GM19351 (cell line): ENCODE data around the gene PPA1.
"Not testable (repeated sequence)": the region's sequence is repeated elsewhere in the genome, so short reads cannot be mapped to it uniquely, and the experiment has no call there.

ENCODE experiments used
- ATAC-seq: cut with Tn5 transposase; IDR thresholded peaks from one replicate; pipeline ENCODE4 v1.9.1; 2021; ENCODE audit warnings: mild to moderate bottlenecking, moderate library complexity; ENCODE audit not compliant: unreplicated experiment

PPA1 gene

GRCh38 chr10:70233109-70233938 lies at the start of gene PPA1:
Gene PPA1 (minus strand): TSS chr10:70233429. CDS start chr10:70233327, 102 bp downstream.
- peak; percentile 79 for ATAC-seq

- no peak for ATAC-seq
These were observed 48.4 kb upstream of the PPA1 start for GRCh38 chr10:70281609-70282008.

- no peak for ATAC-seq
These were observed 46.9 kb upstream of the PPA1 start for GRCh38 chr10:70280099-70280498.

DNA sequence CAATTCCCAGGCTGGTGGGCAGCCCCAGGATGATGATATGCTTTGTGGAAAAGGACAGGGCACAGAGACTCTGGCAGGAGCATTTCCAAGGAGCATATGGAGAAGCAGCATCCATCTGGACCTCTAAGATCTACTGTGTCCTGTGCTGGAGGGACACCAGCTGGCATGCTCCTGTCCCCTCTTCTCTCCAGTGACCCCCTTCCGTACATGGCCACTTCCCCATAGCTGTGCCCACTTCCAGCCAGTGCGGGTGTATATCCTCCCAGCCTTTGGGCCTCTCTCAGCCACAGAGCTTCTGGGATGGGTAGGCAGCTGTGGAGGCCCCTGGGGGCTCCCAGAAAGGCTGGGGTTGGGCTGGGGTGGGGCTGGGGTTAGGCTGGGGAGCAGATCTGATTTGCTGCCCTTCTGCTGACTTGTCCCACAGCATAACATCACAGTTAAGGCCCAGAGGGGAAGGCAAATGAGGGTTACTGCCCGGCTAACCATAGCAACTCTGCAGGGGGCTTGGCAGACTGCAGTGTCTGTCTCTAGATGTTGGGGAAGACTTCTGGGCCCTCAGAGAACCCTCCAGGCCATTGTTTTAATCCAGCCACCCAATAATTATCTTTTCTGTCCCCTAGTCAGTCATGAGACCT lies 44.3 kb upstream of the PPA1 start:
- ATAC-seq, result no peak

- ATAC-seq, result no peak
These were observed 41.4 kb upstream of the PPA1 start for GRCh38 chr10:70274643-70275042.

DNA sequence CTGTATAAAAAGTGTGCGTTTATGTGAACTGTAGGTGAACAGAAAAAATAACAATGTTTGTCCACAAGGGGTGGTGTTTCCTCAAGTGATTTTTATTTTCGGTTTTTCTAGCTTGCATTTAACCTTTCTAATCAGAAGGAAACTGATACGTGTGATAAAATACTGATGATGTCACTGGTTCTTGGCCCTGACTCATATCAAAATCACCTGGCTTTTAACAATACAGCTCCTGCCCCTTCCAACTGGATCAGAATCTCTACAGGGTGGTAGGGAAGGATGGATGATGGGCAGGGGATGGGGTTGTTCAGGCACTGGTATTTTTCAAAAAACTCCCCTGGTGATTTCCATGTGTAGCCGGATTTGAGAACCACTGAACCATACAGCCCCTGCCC lies 39.7 kb upstream of the PPA1 start:
- ATAC-seq, result peak; percentile 66

DNA sequence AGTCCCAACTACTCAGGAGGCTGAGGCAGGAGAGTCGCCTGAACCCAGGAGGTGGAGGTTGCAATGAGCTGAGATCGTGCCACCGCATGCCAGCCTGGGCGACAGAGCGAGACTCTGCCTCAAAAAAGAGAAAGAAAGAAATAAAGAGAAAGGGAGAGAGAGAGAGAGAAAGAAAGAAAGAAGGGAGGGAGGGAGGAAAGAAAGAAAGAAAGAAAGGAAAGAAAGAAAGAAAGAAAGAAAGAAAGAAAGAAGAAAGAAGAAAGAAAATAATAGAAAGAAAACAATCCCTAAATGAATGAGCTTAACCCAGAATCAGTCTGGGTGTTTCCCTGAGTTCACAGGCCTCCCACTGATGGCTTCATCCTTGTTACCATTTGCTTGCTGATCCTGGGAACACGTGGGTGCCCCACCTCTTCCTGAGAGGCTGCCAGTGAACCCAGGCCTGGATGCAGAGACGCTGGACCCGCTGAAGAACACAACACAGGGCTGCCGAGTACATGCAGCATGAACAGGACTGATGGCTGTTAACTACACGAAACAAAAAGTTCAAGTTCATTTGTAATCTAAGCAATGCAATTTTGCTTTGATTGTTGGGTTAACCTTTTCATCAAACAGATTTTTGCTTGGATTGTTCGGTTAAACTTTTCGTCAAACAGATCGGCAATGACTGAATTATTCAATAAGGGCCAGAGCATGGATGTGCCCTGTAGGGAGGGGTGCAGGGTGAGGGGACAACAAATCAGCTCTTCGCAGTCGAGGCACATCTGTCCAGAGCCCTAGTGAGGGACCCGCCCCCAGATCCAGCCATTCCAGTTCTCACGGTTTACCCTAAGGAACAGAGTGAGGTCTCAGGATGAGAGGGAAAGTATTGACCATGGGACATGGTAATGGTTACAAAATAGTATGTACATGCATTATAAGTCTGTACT lies 39.0 kb upstream of the PPA1 start:
- ATAC-seq, result no peak

- no peak for ATAC-seq
These were observed 37.7 kb upstream of the PPA1 start for GRCh38 chr10:70270952-70271351.

DNA sequence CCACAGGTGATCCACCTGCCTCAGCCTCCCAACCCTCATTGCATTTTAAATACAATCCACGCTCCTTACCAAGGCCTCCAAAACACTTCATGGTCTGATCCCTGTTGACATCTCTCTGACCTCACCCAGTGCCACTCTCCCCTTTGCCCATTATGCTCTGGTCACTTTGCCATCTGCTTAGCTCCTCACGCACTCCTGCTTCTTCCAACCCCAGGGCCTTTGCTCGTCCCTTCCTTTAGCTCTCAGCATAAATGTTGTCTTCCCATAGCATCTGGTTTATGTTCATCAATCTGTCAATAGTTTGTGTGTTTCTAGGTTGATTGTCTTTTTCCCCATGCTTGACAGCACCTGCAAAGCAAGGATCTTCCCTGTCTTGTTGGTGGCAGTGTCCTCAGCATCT lies 36.5 kb upstream of the PPA1 start:
- ATAC-seq, result no peak

GRCh38 chr10:70268376-70268775 lies 35.1 kb upstream of the PPA1 start:
- no peak for ATAC-seq

- ATAC-seq, result no peak
These were observed 34.1 kb upstream of the PPA1 start for GRCh38 chr10:70267161-70267933.

- ATAC-seq, result no peak
These were observed 33.5 kb upstream of the PPA1 start for GRCh38 chr10:70266701-70267100.

DNA sequence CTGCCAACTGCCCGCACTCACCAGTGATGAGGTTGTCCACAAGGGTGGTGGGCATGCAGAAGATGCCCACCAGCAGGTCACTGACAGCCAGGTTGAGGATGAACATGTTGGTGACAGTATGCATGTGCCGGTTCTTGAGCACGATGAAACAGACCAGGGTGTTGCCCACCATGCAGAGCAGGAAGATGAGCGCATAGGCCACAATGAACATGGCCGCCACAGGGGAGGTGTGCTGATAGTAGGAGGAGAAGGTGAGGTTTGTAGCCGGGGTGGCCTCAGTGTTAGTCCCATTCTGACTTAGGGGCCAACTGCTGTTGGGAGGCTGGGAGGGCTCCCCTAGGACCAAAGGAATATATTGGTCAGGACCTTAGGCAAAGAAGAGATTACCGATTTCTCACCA lies 32.8 kb upstream of the PPA1 start:
- no peak for ATAC-seq

GRCh38 chr10:70265032-70265689 lies 31.9 kb upstream of the PPA1 start:
- ATAC-seq, result no peak

DNA sequence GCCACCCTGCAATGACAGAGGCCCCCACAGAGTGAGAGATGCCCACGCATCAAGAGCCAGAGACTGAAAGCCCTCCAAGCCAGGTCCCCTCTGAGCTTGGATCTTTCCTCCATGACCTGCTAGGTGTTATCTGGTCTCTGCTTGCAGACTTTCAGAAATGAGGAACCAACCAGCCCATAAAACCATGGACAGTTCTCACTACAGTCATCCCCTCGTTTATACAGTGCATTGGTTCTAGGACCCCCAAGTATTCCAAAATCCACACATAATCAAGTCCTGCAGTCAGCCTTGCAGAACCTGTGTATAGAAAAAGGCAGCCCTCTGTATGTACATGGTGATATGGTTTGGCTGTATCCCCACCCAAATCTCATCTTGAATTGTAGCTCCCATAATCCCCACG lies 27.5 kb upstream of the PPA1 start:
- ATAC-seq, result no peak

DNA sequence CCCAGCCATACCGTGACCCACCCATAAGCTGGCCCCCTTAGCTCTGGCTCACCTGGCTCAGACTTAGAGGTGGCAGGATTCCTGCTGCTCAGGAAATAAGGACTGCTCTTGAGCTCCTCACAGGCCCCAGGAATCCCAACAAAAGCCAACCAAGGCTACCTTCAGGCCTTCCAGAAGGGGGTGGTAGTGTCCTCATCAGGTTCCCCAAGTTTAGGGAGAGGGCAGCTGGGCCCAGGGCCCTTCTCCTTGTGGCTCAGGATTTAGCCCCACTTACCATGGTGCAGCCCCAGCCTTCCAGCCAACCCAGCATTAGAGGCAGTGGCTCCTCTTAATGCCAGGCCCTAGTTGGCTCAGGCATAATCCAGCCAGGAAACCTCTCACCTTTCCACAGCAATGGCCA lies 27.0 kb upstream of the PPA1 start:
- no peak for ATAC-seq

DNA sequence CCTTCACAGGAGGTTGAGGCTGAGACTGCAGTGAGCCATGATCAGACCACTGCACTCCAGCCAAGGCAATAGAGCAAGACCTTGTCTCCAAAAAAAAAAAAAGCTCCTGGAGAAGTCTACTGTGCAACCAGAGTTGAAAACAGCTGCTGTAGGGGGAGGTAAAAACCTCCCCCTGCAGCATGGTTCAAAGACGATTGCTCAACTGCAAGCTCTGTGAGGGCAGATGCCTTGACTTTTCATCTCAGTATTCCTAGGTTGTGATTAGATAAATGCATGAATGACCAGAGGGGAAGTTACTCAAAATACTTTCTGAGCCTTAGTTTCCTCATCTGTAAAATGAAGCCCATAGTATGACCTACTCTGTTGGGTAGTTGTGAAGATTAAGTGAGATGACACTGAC lies 25.0 kb upstream of the PPA1 start:
- no peak for ATAC-seq

DNA sequence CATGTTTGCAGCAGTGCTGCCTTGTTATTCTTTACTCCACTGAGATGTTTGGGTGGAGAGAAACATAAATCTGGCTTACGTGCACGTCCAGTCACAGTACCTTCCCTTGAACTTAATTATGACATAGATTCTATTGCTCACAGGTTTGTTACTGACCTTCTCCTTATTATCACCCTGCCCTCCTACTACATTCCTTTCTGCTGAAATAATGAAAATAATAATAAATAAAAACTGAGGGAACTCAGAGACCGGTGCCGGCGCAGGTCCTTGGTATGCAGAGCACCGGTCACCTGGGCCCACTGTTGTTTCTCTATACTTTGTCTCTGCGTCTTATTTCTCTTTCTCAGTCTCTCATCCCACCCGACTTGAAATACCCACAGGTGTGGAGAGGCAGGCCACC lies 24.6 kb upstream of the PPA1 start:
- not testable (repeated sequence) for ATAC-seq

- ATAC-seq, result no peak
These were observed 23.2 kb upstream of the PPA1 start for GRCh38 chr10:70256463-70256862.
